Activated CD8-positive, alpha-beta T cell treated with anti-CD3 and anti-CD28 coated beads for 36 hours (primary cell): ENCODE data around the gene TMEM184A. TPM values are rescaled to one million over a fixed set of nuclear protein-coding genes. Genes with fewer than 3 reads are reported as not detected.
A peak's percentile ranks its signal among the peaks of the same experiment; 100 is the strongest.

ENCODE experiments used
- ATAC-seq: fragments of 200-7000 bp; cut with Tn5 transposase; one replicate; pipeline ENCODE4 v1.10.0; 2021; ENCODE audit warnings: mild to moderate bottlenecking, moderate library complexity
- CTCF ChIA-PET: fragments of 350-600 bp; sonication (Branson Sonifier 250); formaldehyde crosslinking; loops from one replicate; lab custom pipeline; 2021; ENCODE audit warnings: antibody characterized with exemption; lab: Charles Lee
- POLR2A ChIA-PET: fragments of 350-600 bp; sonication (Branson Sonifier 250); formaldehyde crosslinking; loops from one replicate; lab custom pipeline; 2021; ENCODE audit warnings: antibody characterized with exemption; lab: Charles Lee
- DNase-seq: peaks from one replicate; pipeline ENCODE4 v3.0.0-alpha.2; 2020
- H3K27ac Mint-ChIP-seq: one replicate; pipeline ENCODE4 v1.8.0; 2021; ENCODE audit warnings: mild to moderate bottlenecking, mixed read lengths
- H3K27me3 Mint-ChIP-seq: one replicate; pipeline ENCODE4 v1.8.0; 2021; ENCODE audit warnings: mixed read lengths
- H3K36me3 Mint-ChIP-seq: one replicate; pipeline ENCODE4 v1.8.0; 2021; ENCODE audit warnings: low read depth, mixed read lengths
- H3K4me1 Mint-ChIP-seq: one replicate; pipeline ENCODE4 v1.8.0; 2021; ENCODE audit warnings: low read depth, mixed read lengths
- H3K4me3 Mint-ChIP-seq: one replicate; pipeline ENCODE4 v1.8.0; 2021; ENCODE audit warnings: mild to moderate bottlenecking, moderate library complexity, mixed read lengths
- H3K9me3 Mint-ChIP-seq: one replicate; pipeline ENCODE4 v1.8.0; 2021; ENCODE audit warnings: mixed read lengths
- CTCF ChIP-seq: fragments of 200-600 bp; IDR thresholded peaks from one replicate; pipeline ENCODE4 v1.8.0; 2022; ENCODE audit warnings: antibody characterized with exemption, mild to moderate bottlenecking
- intact Hi-C: fragments of 100-400 bp; cut with micrococcal nuclease; formaldehyde crosslinking; loops from one replicate; pipeline ENCODE4 v1.10.0; 2022
- total RNA-seq, 2 experiments: library from RNA; stranded (reverse); gene quantifications; one replicate each; pipeline ENCODE4 v1.2.3, GENCODE V29; 2021

The TMEM184A gene
- total RNA-seq, 2 experiments from 2014 or later, result not detected

DNA sequence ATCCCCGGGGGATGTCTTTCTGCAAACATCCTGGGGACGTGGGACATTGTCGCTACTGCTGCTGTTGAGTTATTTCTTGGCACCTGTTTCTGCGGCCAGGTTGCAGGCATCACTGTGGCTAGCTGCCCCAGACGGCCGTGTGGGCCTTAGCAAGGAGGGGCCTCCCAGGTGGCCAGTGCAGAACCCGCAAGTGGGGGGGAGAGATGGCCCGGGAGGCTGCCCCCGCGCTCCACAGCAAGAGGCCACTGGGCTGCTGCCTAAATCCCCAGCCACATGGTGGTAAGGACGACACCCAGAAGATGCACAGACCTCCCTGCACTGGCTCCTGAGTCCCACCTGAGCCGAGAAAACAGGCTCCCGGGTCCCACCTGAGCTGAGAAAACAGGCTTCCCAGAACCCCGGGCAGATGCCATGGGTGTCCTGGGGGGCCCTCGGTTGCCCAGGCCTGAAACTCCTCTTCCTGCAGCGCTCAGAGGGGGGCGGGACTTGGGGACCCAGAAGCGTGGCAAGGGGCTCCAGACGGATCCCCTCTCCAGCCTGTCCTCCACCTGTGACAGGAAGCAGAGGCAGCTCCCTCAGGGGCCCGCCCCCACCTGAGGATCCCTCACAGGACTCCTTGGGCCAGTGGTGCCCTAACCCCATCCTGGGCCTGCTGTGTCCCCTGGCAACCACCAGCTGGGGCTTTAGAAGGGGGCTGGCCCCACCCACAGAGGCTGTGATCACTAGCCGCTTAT, 26.5 kb downstream of the TMEM184A start:
- ATAC-seq, result no peak
- ChIA-PET CTCF (no interaction called here), POLR2A (interaction anchor here (0.6 kb wide), 1 partner anchor 20 kb away, joined by 3 read pairs; no protein-coding TSS in a partner anchor)
- DNase-seq, result no peak
- H3K9me3 Mint-ChIP-seq, result no peaks in the 10 kb centered on the region
- peak overlapping the region; percentile 64 for H3K4me3 Mint-ChIP-seq
- peaks cover 3% of the 10 kb centered on the region for H3K36me3 Mint-ChIP-seq
- H3K27me3 Mint-ChIP-seq, result peaks cover 4% of the 10 kb centered on the region
- TF ChIP-seq CTCF, result no peak
- H3K4me1 Mint-ChIP-seq, result peaks cover 21% of the 10 kb centered on the region
- intact Hi-C loops, result no loop called here
- peak overlapping the region; percentile 64 for H3K27ac Mint-ChIP-seq

- no peak overlapping the region for H3K27ac Mint-ChIP-seq
- H3K36me3 Mint-ChIP-seq, result no peaks in the 10 kb centered on the region
- no peaks in the 10 kb centered on the region for H3K9me3 Mint-ChIP-seq
- DNase-seq (no peak), ATAC-seq (no peak)
- CTCF ChIA-PET, result no interaction called here
- no peak overlapping the region for H3K4me3 Mint-ChIP-seq
- peaks cover 4% of the 10 kb centered on the region for H3K27me3 Mint-ChIP-seq
- peaks cover 4% of the 10 kb centered on the region for H3K4me1 Mint-ChIP-seq
- intact Hi-C loops, result no loop called here
- TF ChIP-seq CTCF, result no peak
- POLR2A ChIA-PET, result no interaction called here
These were observed 29.7 kb downstream of the TMEM184A start for GRCh38 chr7:1526271-1526754.

- no peak overlapping the region for H3K4me3 Mint-ChIP-seq
- H3K9me3 Mint-ChIP-seq, result no peaks in the 10 kb centered on the region
- ChIA-PET POLR2A (interaction anchor here (1.3 kb wide), 1 partner anchor 8 kb away, joined by 3 read pairs; no protein-coding TSS in a partner anchor), CTCF (no interaction called here)
- no peak for TF ChIP-seq CTCF
- peaks cover 5% of the 10 kb centered on the region for H3K4me1 Mint-ChIP-seq
- intact Hi-C loops, result no loop called here
- H3K27ac Mint-ChIP-seq, result no peak overlapping the region
- ATAC-seq (no peak), DNase-seq (no peak)
- no peaks in the 10 kb centered on the region for H3K36me3 Mint-ChIP-seq
- H3K27me3 Mint-ChIP-seq, result peaks cover 4% of the 10 kb centered on the region
These were observed 30.6 kb downstream of the TMEM184A start for GRCh38 chr7:1525409-1525808.

DNA sequence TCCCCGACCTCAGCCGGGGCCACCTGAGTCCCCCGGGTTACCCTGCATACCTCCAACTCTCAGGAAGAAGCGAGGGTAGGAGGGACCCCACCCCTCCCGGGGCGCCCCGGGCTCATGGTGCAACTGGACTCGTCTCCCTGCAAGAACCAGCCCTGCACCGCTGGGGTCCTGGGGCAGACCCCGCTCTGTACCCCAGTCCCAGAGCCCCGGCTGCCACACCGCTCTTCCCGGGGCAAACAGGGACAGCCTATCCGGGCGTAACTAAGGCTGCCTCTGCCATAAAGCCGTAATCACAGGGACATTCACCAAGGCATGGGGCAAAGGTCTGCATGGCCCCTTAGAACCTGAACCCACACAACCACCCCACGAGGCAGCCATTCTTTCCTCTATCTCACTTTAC, 32.2 kb downstream of the TMEM184A start:
- no peaks in the 10 kb centered on the region for H3K36me3 Mint-ChIP-seq
- no peak overlapping the region for H3K27ac Mint-ChIP-seq
- H3K4me3 Mint-ChIP-seq, result no peak overlapping the region
- CTCF ChIA-PET, result no interaction called here
- POLR2A ChIA-PET, result no interaction called here
- H3K4me1 Mint-ChIP-seq, result peaks cover 5% of the 10 kb centered on the region
- ATAC-seq (no peak), DNase-seq (no peak)
- intact Hi-C loops, result no loop called here
- peaks cover 4% of the 10 kb centered on the region for H3K27me3 Mint-ChIP-seq
- peaks cover 4% of the 10 kb centered on the region for H3K9me3 Mint-ChIP-seq
- TF ChIP-seq CTCF, result no peak

DNA sequence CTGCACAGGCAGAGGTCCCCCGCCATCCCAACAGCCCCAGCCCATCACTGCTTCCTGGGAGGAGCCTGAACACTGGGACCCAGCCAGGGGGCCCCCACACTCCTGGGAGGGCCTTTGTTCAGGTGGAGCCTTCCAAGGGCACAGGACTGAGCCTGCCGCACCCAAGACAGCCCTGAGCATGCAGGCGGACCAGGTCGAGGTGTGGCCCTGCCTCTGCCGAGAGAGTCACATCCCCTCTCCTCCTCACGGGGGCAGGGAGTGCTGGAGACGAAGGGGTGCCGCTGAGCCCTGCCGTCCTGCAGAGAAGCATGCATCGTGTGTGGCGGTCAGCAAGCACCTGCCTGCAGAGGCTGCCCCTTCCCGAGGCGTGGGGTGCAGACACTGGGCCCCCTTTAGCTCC, 32.8 kb downstream of the TMEM184A start:
- intact Hi-C loops, result no loop called here
- CTCF ChIA-PET, result no interaction called here
- Mint-ChIP-seq H3K36me3 (no peaks in the 10 kb centered on the region), H3K27me3 (peaks cover 4% of the 10 kb centered on the region), H3K9me3 (peaks cover 4% of the 10 kb centered on the region), H3K27ac (no peak overlapping the region), H3K4me3 (no peak overlapping the region), H3K4me1 (peaks cover 5% of the 10 kb centered on the region)
- POLR2A ChIA-PET, result no interaction called here
- no peak for TF ChIP-seq CTCF
- ATAC-seq (no peak), DNase-seq (no peak)
